HepG2 (cell line): ENCODE data around the gene RNF149. TPM values are rescaled to one million over a fixed set of nuclear protein-coding genes. Genes with fewer than 3 reads are reported as not detected.
A peak's percentile ranks its signal among the peaks of the same experiment; 100 is the strongest.

ENCODE experiments used
- ELF4 ChIP-seq: sonication (generic); formaldehyde crosslinking; IDR thresholded peaks from 2 replicates; pipeline ENCODE4 v1.5.0; 2020; ENCODE audit warnings: missing genetic modification reagents, mild to moderate bottlenecking, moderate library complexity, borderline replicate concordance
- HDAC1 ChIP-seq: sonication (generic); formaldehyde crosslinking; IDR thresholded peaks from 2 replicates; pipeline ENCODE4 v1.5.1; 2020; ENCODE audit warnings: mild to moderate bottlenecking, missing genetic modification reagents
- ISX ChIP-seq: sonication (generic); formaldehyde crosslinking; conservative IDR thresholded peaks from 2 replicates; pipeline ENCODE4 v1.5.0; 2020; ENCODE audit warnings: missing genetic modification reagents
- KLF12 ChIP-seq: sonication (generic); formaldehyde crosslinking; IDR thresholded peaks from 2 replicates; pipeline ENCODE4 v1.4.0; 2020; ENCODE audit warnings: missing genetic modification reagents, borderline replicate concordance
- MAFK ChIP-seq, 2 experiments: IDR thresholded peaks in 1 of 2; conservative IDR thresholded peaks in 1 of 2; 2 replicates each; pipeline ENCODE4 v1.6.1; 2011; ENCODE audit warnings: improper control_type of control experiment in 2 of 2, low read length in 2 of 2
- MEIS1 ChIP-seq: sonication (generic); formaldehyde crosslinking; IDR thresholded peaks from 2 replicates; pipeline ENCODE4 v1.9.0; 2021; ENCODE audit warnings: mild to moderate bottlenecking, missing genetic modification reagents, moderate library complexity, borderline replicate concordance
- NFE2L1 ChIP-seq: sonication (generic); formaldehyde crosslinking; IDR thresholded peaks from 2 replicates; pipeline ENCODE4 v1.4.0; 2020; ENCODE audit warnings: missing genetic modification reagents, mild to moderate bottlenecking, borderline replicate concordance
- TCF12 ChIP-seq, 2 experiments: fragments of 450-650 bp in 1 of 2; sonication (generic) in 1 of 2; formaldehyde crosslinking in 1 of 2; IDR thresholded peaks; 2 replicates each; pipeline versions ENCODE4 v1.6.1 to v1.8.0; 2017 to 2022; ENCODE audit warnings: antibody characterized with exemption in 1 of 2, mild to moderate bottlenecking in 1 of 2, missing genetic modification reagents in 1 of 2, moderate library complexity in 1 of 2
- TEAD2 ChIP-seq: sonication (generic); formaldehyde crosslinking; IDR thresholded peaks from 2 replicates; pipeline ENCODE4 v1.9.0; 2021; ENCODE audit warnings: missing genetic modification reagents
- TRIM24 ChIP-seq: sonication (generic); formaldehyde crosslinking; IDR thresholded peaks from 2 replicates; pipeline ENCODE4 v1.8.0; 2022; ENCODE audit warnings: mild to moderate bottlenecking, missing genetic modification reagents
- ZFY ChIP-seq: sonication (generic); formaldehyde crosslinking; IDR thresholded peaks from 2 replicates; pipeline ENCODE4 v1.4.0; 2020; ENCODE audit warnings: missing genetic modification reagents
- ZNF180 ChIP-seq: sonication (generic); formaldehyde crosslinking; IDR thresholded peaks from 2 replicates; pipeline ENCODE4 v1.4.0; 2020; ENCODE audit warnings: low read depth, missing genetic modification reagents, borderline replicate concordance
- ZNF446 ChIP-seq: sonication (generic); formaldehyde crosslinking; IDR thresholded peaks from 2 replicates; pipeline ENCODE4 v1.5.0; 2020; ENCODE audit warnings: mild to moderate bottlenecking, missing genetic modification reagents
- ZNF510 ChIP-seq: sonication (generic); formaldehyde crosslinking; IDR thresholded peaks from 2 replicates; pipeline ENCODE4 v1.4.0; 2020; ENCODE audit warnings: low read depth, mild to moderate bottlenecking, missing genetic modification reagents
- ZNF577 ChIP-seq: sonication (generic); formaldehyde crosslinking; IDR thresholded peaks from 2 replicates; pipeline ENCODE4 v1.4.0; 2020; ENCODE audit warnings: mild to moderate bottlenecking, low read depth, missing genetic modification reagents, borderline replicate concordance
- polyA plus RNA-seq, 8 experiments: library from polyadenylated mRNA; depleted of rRNA in 3 of 8; stranded (reverse) in 7 of 8; unstranded in 1 of 8; fragments of >200 nt; fragmentation: Illumina TruSeq in 4 of 8; extraction: Trizol in 4 of 8; gene quantifications; 2 replicates each; pipeline versions ENCODE4 v1.2.1 to v1.2.3, GENCODE V29; 2011 to 2016; ENCODE audit warnings: low read depth in 4 of 8, missing spikeins in 1 of 8, mixed read lengths in 1 of 8; ENCODE audit not compliant: insufficient read depth in 1 of 8
- total RNA-seq, 5 experiments: library from RNA; depleted of rRNA; stranded (reverse); fragments of >200 nt; fragmentation: Illumina TruSeq; extraction: Trizol; gene quantifications; 2 replicates each; pipeline ENCODE4 v1.2.3, GENCODE V29; 2016; ENCODE audit warnings: low read depth in 1 of 5
- TF ChIP-seq, protein P1 (sequence below): sonication (generic); formaldehyde crosslinking; IDR thresholded peaks from one replicate; pipeline ENCODE4 v1.5.1; 2020; ENCODE audit warnings: mild to moderate bottlenecking, missing genetic modification reagents; ENCODE audit errors: not compliant biosample characterization
- TF ChIP-seq, protein P2 (sequence below): sonication (generic); formaldehyde crosslinking; IDR thresholded peaks from 2 replicates; pipeline ENCODE4 v1.5.1; 2020; ENCODE audit warnings: mild to moderate bottlenecking, missing genetic modification reagents, moderate library complexity
- TF ChIP-seq, protein P3 (sequence below): sonication (generic); formaldehyde crosslinking; IDR thresholded peaks from 2 replicates; pipeline ENCODE4 v1.9.0; 2021; ENCODE audit warnings: missing genetic modification reagents, borderline replicate concordance

Gene RNF149
- total and polyA plus RNA-seq, 2 of the 13 experiments (the other 11 are each of a cell fraction or from before 2014, with no cell fraction given): 87.6 to 109 TPM

DNA sequence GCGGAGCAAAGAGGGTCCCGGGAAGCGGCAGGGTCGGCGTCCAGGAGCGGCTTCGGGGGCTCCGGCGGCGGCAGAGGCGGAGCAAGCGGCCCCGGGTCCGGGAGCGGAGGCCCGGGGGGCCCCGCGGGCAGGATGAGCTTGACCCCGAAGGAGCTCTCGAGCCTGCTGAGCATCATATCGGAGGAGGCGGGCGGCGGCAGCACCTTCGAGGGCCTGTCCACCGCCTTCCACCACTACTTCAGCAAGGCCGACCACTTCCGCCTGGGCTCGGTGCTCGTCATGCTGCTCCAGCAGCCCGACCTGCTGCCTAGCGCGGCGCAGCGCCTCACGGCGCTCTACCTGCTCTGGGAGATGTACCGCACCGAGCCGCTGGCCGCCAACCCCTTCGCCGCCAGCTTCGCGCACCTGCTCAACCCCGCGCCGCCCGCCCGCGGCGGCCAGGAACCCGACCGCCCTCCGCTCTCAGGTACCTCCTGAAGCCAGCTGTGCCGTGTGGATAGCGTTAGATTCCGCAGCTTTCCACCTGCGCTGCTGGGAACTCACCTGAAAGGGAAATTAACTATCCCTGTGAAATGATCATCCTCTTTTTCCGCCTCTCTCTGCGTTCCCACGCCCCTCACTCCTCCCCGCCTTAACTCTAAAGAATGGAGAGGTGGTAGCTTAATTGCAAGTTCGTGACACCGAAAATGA, 55.3 kb downstream of the RNF149 start (continued):
- TF ChIP-seq, protein P1, sequence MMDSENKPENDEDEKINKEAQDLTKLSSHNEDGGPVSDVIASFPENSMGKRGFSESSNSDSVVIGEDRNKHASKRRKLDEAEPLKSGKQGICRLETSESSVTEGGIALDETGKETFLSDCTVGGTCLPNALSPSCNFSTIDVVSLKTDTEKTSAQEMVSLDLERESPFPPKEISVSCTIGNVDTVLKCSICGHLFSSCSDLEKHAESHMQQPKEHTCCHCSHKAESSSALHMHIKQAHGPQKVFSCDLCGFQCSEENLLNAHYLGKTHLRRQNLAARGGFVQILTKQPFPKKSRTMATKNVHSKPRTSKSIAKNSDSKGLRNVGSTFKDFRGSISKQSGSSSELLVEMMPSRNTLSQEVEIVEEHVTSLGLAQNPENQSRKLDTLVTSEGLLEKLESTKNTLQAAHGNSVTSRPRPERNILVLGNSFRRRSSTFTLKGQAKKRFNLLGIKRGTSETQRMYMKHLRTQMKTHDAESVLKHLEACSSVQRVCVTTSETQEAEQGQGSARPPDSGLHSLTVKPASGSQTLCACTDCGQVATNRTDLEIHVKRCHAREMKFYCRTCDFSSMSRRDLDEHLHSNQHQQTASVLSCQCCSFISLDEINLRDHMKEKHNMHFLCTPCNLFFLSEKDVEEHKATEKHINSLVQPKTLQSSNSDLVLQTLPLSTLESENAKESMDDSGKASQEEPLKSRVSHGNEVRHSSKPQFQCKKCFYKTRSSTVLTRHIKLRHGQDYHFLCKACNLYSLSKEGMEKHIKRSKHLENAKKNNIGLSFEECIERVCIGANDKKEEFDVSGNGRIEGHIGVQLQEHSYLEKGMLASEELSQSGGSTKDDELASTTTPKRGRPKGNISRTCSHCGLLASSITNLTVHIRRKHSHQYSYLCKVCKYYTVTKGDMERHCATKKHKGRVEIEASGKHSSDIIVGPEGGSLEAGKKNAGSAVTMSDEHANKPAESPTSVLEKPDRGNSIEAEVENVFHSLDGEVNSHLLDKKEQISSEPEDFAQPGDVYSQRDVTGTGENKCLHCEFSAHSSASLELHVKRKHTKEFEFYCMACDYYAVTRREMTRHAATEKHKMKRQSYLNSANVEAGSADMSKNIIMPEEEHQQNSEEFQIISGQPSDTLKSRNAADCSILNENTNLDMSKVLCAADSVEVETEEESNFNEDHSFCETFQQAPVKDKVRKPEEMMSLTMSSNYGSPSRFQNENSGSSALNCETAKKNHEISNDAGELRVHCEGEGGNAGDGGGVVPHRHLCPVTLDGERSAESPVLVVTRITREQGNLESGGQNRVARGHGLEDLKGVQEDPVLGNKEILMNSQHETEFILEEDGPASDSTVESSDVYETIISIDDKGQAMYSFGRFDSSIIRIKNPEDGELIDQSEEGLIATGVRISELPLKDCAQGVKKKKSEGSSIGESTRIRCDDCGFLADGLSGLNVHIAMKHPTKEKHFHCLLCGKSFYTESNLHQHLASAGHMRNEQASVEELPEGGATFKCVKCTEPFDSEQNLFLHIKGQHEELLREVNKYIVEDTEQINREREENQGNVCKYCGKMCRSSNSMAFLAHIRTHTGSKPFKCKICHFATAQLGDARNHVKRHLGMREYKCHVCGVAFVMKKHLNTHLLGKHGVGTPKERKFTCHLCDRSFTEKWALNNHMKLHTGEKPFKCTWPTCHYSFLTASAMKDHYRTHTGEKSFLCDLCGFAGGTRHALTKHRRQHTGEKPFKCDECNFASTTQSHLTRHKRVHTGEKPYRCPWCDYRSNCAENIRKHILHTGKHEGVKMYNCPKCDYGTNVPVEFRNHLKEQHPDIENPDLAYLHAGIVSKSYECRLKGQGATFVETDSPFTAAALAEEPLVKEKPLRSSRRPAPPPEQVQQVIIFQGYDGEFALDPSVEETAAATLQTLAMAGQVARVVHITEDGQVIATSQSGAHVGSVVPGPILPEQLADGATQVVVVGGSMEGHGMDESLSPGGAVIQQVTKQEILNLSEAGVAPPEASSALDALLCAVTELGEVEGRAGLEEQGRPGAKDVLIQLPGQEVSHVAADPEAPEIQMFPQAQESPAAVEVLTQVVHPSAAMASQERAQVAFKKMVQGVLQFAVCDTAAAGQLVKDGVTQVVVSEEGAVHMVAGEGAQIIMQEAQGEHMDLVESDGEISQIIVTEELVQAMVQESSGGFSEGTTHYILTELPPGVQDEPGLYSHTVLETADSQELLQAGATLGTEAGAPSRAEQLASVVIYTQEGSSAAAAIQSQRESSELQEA (CRISPR knock-in tag): peak; percentile 54
- TF ChIP-seq KLF12 (CRISPR knock-in tag) (no peak), ISX (CRISPR knock-in tag) (0 out of 2 replicates have a peak, but pooled peaks have one; percentile 9), TEAD2 (0 out of 2 replicates have a peak, but pooled peaks have one; percentile 14), ZNF577 (0 out of 2 replicates have a peak, but pooled peaks have one; percentile 26), MAFK (conservative IDR thresholded peaks at IDR 0.05 in 1 of 2, IDR thresholded peaks at IDR 0.05 in 1 of 2; ENCODE audit: low read length in 2 of 2) (no peak), TRIM24 (no peak), ZNF510 (no peak), ZNF180 (CRISPR knock-in tag) (no peak), HDAC1 (peak; percentile 18), NFE2L1 (CRISPR knock-in tag) (no peak), MEIS1 (CRISPR knock-in tag) (0 out of 2 replicates have a peak, but pooled peaks have one; percentile 11), ZFY (peak; percentile 84), ELF4 (CRISPR knock-in tag) (no peak), ZNF446 (CRISPR knock-in tag) (peak; percentile 95), TCF12 (IDR thresholded peaks at IDR 0.05) (no peak), TCF12 (CRISPR knock-in tag; IDR thresholded peaks at IDR 0.05) (peak; percentile 69)
- TF ChIP-seq, protein P2, sequence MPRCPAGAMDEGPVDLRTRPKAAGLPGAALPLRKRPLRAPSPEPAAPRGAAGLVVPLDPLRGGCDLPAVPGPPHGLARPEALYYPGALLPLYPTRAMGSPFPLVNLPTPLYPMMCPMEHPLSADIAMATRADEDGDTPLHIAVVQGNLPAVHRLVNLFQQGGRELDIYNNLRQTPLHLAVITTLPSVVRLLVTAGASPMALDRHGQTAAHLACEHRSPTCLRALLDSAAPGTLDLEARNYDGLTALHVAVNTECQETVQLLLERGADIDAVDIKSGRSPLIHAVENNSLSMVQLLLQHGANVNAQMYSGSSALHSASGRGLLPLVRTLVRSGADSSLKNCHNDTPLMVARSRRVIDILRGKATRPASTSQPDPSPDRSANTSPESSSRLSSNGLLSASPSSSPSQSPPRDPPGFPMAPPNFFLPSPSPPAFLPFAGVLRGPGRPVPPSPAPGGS (CRISPR knock-in tag): peak; percentile 86; the same call in 1 of the 2 replicates
- TF ChIP-seq, protein P3, sequence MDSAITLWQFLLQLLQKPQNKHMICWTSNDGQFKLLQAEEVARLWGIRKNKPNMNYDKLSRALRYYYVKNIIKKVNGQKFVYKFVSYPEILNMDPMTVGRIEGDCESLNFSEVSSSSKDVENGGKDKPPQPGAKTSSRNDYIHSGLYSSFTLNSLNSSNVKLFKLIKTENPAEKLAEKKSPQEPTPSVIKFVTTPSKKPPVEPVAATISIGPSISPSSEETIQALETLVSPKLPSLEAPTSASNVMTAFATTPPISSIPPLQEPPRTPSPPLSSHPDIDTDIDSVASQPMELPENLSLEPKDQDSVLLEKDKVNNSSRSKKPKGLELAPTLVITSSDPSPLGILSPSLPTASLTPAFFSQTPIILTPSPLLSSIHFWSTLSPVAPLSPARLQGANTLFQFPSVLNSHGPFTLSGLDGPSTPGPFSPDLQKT: 0 out of 2 replicates have a peak, but pooled peaks have one; percentile 47
